Gastrocnemius medialis (tissue), 4 donors: Measurements from ENCODE around the gene NBEA.

Source experiments
- POLR2A ChIP-seq, 2 donors: fragments of 450-650 bp; IDR thresholded peaks; one replicate each; pipeline ENCODE4 v1.6.1; 2017; ENCODE audit warnings: antibody characterized with exemption in 2 of 2, mild to moderate bottlenecking in 2 of 2, moderate library complexity in 2 of 2
- TF ChIP-seq, protein P1 (sequence below), 5 experiments: fragments of 450-650 bp in 3 of 5; fragments of 200-600 bp in 2 of 5; sonication (generic) in 2 of 5; IDR thresholded peaks in 4 of 5; conservative IDR thresholded peaks in 1 of 5; 1 replicate in 4 of 5; 2 replicates in 1 of 5; pipeline ENCODE4 v1.5.1; 2016 to 2019; ENCODE audit warnings: antibody characterized with exemption in 5 of 5, mild to moderate bottlenecking in 3 of 5, moderate library complexity in 3 of 5

- TF ChIP-seq, protein P1, sequence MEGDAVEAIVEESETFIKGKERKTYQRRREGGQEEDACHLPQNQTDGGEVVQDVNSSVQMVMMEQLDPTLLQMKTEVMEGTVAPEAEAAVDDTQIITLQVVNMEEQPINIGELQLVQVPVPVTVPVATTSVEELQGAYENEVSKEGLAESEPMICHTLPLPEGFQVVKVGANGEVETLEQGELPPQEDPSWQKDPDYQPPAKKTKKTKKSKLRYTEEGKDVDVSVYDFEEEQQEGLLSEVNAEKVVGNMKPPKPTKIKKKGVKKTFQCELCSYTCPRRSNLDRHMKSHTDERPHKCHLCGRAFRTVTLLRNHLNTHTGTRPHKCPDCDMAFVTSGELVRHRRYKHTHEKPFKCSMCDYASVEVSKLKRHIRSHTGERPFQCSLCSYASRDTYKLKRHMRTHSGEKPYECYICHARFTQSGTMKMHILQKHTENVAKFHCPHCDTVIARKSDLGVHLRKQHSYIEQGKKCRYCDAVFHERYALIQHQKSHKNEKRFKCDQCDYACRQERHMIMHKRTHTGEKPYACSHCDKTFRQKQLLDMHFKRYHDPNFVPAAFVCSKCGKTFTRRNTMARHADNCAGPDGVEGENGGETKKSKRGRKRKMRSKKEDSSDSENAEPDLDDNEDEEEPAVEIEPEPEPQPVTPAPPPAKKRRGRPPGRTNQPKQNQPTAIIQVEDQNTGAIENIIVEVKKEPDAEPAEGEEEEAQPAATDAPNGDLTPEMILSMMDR (IDR thresholded peaks at IDR 0.05 in 4 of 5, conservative IDR thresholded peaks at IDR 0.05 in 1 of 5): no peak
- TF ChIP-seq POLR2A (IDR thresholded peaks at IDR 0.05): no peak
Measured at GRCh38 chr13:35557475-35557874, 615.4 kb downstream of the NBEA start.
